ENCODE measurements around the gene PXT1. TPM values are rescaled to one million over a fixed set of nuclear protein-coding genes. Genes with fewer than 3 reads are reported as not detected.

The PXT1 gene
- total RNA-seq, 2 donors from 2014 or later = not detected

DNA sequence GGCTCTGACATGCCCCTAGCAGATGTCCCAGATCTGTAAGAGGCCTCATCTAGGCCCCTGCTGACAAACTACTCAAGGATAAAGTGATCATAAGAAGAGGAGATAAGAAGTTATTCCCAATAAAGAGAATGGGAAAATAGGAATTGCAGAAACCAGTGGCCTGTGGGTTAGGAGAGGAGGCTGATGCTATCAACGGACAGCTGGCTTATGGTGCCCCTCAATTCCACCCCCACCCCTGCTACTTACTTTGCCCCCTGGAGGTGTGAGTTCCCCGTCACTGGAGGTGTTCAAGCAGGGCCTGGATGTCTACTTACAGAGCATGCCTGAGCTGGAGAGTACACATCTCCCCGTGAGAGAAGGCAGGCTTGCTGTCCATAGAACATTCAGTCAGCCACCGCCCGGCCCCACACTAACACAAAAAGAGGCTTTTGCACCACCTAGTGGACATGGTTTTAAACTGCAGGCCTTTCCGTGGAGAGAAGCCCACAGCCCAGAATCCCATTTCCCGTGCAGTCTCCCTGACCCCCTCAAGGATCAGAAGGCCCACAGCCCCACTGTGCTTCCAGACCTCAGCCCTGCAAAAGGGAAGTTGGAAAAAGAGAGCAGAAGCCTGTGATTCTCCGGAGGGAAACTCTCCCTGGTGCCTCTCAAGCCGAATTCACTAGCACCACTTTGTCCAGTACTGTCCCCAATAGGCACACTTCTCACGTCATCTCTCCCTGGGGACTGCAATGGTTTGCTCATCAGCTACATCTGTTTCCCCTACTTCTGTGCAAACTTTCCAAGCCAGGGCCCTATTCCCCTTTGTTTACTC is 82.2 kb downstream of the PXT1 start:
- ATAC-seq = peak; percentile 95
- peak; percentile 65 to 86 for DNase-seq
- intact Hi-C loops (cut with DNase I, micrococcal nuclease) = loop anchor here in 1 of 2 donors (5.0 kb wide), 1 partner anchor 58 kb away; no protein-coding TSS in a partner anchor

GRCh38 chr6:36358226-36358915 is 84.3 kb downstream of the PXT1 start:
- intact Hi-C loops (cut with DNase I, micrococcal nuclease) = loop anchor here in 1 of 2 donors (5.0 kb wide), 1 partner anchor 56 kb away; no protein-coding TSS in a partner anchor
- DNase-seq = no peak
- no peak for ATAC-seq

DNA sequence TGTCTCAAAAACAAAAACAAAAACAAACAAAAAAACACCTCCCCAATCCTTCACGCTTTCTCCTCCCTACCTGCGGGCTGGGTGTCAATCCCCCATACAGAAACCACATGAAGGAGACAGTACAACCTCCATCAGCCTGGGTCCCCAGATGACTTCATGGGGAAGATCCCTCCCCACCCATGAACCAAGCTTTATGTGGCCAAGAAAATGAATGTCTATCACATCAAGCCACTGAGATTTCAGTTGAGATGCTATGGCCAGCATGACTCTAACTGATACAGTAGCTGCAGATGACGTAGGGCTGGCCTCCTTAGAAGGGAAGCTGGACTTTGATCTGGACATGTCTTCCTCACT is 84.8 kb downstream of the PXT1 start:
- intact Hi-C loops (cut with DNase I, micrococcal nuclease) = loop anchor here in 1 of 2 donors (5.0 kb wide), 1 partner anchor 56 kb away; no protein-coding TSS in a partner anchor
- peak; percentile 55 for ATAC-seq
- DNase-seq = no peak

DNA sequence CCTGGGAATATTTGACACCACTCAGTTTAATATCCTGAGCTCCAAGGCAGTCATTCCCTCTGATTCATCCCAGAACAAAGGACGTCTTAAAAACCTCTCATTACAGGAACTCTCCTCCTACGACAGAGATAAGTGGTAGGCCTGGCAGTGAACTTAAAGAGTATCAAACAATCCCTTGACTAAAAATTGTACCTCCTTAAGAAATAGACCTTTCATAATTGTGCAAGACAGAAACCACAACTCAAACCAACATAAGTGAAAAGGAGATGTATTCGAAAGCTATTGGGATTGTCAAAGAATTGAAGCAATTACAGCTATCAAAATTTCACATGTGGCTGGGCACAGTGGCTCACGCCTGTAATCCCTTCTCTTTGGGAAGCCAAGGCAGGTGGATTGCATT is 86.8 kb downstream of the PXT1 start:
- intact Hi-C loops (cut with DNase I, micrococcal nuclease) = loop anchor here in 1 of 2 donors (5.0 kb wide), 1 partner anchor 54 kb away; no protein-coding TSS in a partner anchor
- DNase-seq = no peak
- ATAC-seq = no peak

GRCh38 chr6:36353411-36353915 is 89.2 kb downstream of the PXT1 start:
- DNase-seq (no peak), ATAC-seq (no peak)
- intact Hi-C loops (cut with DNase I, micrococcal nuclease) = no loop called here

GRCh38 chr6:36352477-36353157 is 90.0 kb downstream of the PXT1 start:
- ATAC-seq = no peak
- no peak for DNase-seq
- intact Hi-C loops (cut with DNase I, micrococcal nuclease) = no loop called here

DNA sequence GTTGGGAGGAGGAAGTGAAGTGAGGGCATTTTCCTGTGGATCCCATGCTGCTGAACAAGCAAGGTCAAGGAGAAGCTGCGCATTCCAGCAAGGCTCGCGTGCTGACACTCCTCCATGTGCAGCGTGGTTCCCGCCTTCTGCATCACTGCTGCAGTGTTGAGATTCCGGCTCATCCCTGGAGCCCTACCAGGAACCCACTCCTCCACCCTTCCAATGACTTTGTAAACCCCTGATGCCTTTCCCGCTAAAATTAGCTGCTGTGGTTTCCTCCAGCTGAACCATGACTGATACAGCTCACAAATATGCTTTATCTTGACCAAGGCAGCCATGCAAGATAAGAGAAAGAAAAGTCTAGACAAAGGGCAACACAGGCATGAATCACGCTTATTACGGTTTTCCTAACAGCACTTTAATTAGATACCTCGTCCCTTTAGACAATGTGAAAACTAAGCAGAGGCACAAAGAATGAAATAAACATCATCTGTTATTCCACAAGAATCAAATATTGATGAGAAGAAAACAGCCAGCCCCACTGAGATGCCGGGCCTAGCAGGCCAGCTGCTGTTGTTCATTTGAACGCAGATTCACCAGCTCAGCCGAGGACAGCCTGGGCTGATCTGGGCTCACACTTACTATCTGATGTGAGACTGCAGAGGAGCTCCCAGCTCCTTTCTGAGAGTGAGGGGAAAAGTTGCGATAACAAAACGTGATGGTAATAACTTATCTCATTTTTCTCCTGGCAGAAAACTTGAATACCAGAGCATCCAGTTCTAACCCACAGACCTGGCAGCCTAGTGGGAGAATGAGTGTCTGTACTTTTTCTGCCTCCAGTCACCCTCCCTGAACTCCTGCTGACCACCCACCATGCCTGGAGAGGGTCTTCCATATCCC is 91.7 kb downstream of the PXT1 start:
- DNase-seq = no peak
- peak; percentile 40 for ATAC-seq
- intact Hi-C loops (cut with DNase I, micrococcal nuclease) = no loop called here

GRCh38 chr6:36350082-36350481 is 92.6 kb downstream of the PXT1 start:
- no peak for ATAC-seq
- intact Hi-C loops (cut with DNase I, micrococcal nuclease) = no loop called here
- DNase-seq = no peak

- DNase-seq = peak; percentile 83 to 84
- intact Hi-C loops (cut with DNase I, micrococcal nuclease) = no loop called here
- ATAC-seq = peak; percentile 90
Measured at GRCh38 chr6:36349240-36349639, 93.4 kb downstream of the PXT1 start.

DNA sequence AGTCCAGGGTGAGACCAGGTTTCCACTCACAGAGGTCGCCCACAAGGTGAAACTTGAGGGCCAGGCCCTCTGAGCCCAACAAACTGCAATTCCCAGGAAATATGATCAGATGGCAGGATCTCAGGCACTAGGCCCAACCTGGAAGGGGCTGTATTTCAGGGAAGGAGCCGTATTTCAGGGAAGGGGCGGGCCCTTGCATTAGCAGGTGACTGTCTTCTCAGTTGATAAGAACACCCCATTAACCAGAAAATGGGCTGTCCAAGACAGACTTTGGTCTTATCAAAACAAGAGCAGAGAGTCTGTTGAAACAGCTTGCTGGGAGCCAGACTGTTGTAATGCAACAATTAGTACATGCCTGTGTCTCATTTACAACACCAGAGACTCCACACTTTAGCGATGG is 95.0 kb downstream of the PXT1 start:
- no peak for DNase-seq
- intact Hi-C loops (cut with DNase I, micrococcal nuclease) = no loop called here
- ATAC-seq = no peak

DNA sequence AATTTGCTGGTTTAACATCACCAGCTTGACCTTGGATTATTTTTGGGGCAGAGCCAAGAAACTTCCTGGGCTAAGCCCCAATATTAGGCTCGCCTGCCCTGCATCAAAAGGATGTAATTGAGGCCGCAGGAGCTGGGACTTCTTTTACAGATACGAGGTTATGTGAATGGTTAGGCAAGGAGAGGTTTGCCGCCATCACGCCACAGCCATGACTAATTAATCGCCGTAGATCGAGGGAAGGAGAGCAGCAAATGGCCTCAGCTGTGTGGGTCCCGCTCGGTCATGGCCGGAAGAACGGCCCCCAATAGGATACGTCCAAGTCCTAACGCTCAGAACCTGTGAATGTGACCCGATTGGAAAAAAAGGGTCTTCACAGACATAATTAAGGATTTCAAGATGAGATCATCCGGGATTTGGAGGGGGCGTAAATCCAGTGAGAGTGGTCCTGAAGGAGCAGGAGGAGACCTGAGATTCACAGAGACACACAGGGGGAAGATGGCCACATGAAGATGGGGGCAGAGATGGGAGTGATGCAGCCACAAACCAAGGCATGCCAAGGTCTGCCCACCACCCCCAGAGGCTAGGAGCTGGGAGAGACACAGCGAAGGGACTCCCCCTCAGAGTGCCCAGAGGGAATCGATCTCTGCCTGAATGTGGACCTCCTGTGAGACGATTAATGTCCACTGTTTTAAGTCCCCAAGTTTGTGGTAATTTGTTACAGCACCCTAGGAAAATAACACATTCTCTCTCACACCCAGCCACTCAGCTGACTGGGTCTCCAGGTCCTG is 96.0 kb downstream of the PXT1 start:
- DNase-seq = no peak
- no peak for ATAC-seq
- intact Hi-C loops (cut with DNase I, micrococcal nuclease) = no loop called here

DNA sequence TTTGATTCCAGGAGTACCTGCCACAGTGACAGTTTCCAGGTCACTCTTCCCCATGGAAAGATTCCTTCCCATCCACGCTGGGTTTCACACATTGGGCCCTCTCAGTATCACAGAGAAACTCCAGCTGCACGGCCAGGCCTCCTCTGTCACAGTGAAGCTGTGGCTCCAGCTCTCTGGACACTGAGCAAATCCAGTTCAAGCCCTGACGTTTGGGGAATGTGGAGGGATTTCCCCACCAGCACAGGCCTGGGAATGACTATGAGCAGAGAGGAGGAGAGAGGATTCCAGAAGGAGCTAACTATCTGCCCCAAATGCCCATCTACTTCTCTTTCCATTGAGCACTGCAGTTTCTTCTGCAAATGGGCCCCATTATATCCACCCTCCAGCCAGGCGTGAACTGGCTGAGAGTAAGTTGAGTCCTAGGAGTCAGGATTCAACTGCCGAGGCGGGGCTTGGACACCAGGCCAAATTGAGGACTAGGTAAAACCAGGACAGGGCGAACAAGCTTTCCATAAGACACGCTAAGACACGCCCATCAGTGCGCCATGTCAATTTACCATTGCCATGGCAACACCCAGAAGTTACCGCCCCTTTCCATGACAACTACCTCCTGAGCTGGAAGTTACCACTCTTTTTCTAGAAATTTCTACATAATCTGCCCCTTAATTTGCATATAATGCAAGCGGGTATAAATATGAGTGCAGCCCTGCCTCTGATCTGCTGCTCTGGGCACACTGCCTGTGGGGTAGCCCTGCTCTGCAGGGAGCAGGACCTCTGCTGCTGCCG is 96.8 kb downstream of the PXT1 start:
- no peak for DNase-seq

GRCh38 chr6:36343109-36343680 is 99.5 kb downstream of the PXT1 start:
- ATAC-seq = no peak
- DNase-seq = no peak
- intact Hi-C loops (cut with DNase I, micrococcal nuclease) = no loop called here

More for the DNA sequence above, 96.8 kb downstream of the PXT1 start:
- no peak for ATAC-seq
- intact Hi-C loops (cut with DNase I, micrococcal nuclease) = no loop called here

- ATAC-seq = peak; percentile 74
- intact Hi-C loops (cut with DNase I, micrococcal nuclease) = no loop called here
- DNase-seq = peak; percentile 89
Measured at GRCh38 chr6:36340618-36341454, 101.8 kb downstream of the PXT1 start.
